22Rv1 (cell line): ENCODE measurements around the gene DRICH1.

Source experiments
- ZFX ChIP-seq: fragments of 450-650 bp; IDR thresholded peaks from 2 replicates; pipeline ENCODE4 v1.6.1; 2017; ENCODE audit warnings: antibody characterized with exemption, borderline replicate concordance
- TF ChIP-seq, protein P1 (sequence below): fragments of 450-650 bp; IDR thresholded peaks from 2 replicates; pipeline ENCODE4 v1.5.1; 2017; ENCODE audit warnings: mild to moderate bottlenecking

DNA sequence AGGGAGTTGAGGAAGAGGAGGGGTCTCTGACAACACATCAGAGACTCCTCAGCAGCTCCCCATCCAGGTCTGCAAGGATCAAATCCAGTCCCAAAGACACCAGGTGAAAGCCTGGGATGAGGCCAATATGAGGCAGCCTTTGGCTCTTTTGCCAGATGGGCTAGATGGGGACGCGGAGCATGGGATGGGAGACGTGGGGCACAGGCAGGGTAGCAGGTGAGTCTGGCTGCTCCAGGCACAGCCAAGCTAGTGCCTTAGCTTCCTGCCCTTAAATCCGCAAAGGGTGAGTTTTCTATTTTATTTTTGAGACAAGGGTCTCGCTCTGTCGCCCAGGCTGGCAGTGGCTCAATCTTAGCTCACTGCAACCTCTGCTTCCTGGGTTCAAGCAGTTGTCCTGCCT is 19.6 kb upstream of the DRICH1 start:
- TF ChIP-seq, protein P1, sequence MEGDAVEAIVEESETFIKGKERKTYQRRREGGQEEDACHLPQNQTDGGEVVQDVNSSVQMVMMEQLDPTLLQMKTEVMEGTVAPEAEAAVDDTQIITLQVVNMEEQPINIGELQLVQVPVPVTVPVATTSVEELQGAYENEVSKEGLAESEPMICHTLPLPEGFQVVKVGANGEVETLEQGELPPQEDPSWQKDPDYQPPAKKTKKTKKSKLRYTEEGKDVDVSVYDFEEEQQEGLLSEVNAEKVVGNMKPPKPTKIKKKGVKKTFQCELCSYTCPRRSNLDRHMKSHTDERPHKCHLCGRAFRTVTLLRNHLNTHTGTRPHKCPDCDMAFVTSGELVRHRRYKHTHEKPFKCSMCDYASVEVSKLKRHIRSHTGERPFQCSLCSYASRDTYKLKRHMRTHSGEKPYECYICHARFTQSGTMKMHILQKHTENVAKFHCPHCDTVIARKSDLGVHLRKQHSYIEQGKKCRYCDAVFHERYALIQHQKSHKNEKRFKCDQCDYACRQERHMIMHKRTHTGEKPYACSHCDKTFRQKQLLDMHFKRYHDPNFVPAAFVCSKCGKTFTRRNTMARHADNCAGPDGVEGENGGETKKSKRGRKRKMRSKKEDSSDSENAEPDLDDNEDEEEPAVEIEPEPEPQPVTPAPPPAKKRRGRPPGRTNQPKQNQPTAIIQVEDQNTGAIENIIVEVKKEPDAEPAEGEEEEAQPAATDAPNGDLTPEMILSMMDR, result no peak
- TF ChIP-seq ZFX, result no peak
